HG03457 (cell line): ENCODE results near the gene TMEM217.
"Not testable (repeated sequence)": the region's sequence is repeated elsewhere in the genome, so short reads cannot be mapped to it uniquely, and the experiment has no call there.

Experiments
- ATAC-seq: cut with Tn5 transposase; IDR thresholded peaks from one replicate; pipeline ENCODE4 v1.9.1; 2021; ENCODE audit warnings: moderate number of reproducible peaks; ENCODE audit not compliant: unreplicated experiment

TMEM217 gene

GRCh38 chr6:37187321-37188022 lies 70.5 kb downstream of the TMEM217 start:
- no peak for ATAC-seq

DNA sequence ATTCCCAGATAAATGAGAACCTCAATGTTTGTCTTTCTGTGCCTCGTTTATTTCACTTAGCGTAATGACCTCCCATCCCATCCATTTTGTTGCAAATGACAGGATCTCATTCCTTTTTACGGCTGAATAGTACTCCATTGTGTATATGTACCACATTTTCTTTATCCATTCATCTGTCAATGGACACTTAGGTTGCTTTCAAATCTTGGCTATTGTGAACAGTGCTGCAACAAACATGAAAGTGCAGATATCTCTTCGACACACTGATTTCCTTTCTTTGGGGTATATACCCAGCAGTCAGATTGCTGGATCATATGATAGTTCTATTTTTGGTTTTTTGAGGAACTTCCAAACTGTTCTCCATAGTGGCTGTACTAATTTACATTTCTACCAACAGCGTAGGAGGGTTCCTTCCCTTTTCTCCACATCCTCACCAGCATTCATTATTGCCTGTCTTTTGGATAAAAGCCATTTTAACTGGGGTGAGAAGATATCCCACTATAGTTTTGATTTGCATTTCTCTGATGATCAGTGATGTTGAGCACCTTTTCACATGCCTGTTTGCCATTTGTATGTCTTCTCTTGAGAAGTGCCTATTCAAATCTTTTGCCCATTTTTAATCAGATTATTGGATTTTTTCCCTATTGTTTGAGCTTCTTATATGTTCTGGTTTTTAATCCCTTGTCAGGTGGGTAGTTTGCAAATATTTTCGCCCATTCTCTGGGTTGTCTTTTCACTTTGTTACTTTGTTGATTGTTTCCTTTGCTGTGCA lies 71.8 kb downstream of the TMEM217 start:
- not testable (repeated sequence) for ATAC-seq

DNA sequence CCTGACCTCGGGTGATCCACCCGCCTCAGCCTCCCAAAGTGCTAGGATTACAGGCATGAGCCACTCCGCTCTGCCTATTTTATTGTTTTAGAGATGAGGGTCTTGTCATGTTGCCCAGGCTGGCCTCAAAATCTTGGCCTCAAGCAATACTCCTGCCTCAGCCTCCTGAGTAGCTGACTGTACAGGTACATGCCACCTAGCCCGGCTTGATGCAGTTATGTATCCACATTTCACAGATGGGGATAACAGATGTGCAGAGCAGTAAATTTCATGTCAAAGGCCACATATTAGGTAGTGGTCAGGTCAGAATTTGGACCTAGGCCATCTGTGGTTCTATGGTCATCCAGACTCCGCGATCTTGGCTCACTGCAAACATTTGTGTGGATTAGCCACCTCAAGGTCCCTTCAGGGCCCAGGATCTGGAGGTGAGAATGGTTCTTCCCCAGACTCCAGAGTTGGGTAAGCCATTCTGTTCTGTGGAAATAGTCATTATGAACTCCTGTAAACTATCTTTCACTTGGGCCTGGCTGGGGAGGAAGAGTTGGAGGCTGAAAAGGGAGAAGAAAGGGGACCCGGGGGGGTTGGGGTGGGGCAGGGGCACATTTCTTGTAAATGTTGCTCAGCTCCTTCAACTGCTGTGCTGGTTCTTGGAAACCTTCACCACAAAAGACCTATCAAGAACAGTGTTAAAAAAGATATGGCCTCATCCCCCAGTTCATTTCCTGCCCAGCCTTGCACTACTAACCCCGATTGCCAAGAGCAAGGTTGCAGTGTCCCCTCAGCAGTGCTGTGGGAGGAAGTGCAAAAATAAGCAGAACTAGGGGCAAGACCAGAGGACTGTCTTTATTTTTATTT lies 75.0 kb downstream of the TMEM217 start:
- ATAC-seq, result no peak

DNA sequence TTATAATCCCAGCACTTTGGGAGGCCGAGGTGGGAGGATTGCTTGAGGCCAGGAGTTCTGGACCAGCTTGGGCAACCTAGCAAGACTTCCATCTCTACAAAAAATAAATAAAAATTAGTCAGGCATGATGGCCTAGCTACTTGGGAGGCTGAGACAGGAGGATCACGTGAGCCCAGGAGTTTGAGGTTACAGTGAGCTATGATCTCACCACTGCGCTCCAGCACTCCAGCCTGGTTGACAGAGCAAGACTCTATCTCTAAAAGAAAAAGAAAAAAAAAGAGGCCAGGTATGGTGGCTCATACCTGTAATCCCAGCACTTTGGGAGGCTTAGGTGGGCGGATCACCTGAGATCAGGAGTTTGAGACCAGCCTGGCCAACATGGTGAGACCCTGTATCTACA lies 77.3 kb downstream of the TMEM217 start:
- not testable (repeated sequence) for ATAC-seq

- ATAC-seq, result no peak
These were observed 77.9 kb downstream of the TMEM217 start for GRCh38 chr6:37180075-37180474.

- ATAC-seq, result no peak
These were observed 79.9 kb downstream of the TMEM217 start for GRCh38 chr6:37177935-37178517.

GRCh38 chr6:37177077-37177934 lies 80.6 kb downstream of the TMEM217 start:
- no peak for ATAC-seq

DNA sequence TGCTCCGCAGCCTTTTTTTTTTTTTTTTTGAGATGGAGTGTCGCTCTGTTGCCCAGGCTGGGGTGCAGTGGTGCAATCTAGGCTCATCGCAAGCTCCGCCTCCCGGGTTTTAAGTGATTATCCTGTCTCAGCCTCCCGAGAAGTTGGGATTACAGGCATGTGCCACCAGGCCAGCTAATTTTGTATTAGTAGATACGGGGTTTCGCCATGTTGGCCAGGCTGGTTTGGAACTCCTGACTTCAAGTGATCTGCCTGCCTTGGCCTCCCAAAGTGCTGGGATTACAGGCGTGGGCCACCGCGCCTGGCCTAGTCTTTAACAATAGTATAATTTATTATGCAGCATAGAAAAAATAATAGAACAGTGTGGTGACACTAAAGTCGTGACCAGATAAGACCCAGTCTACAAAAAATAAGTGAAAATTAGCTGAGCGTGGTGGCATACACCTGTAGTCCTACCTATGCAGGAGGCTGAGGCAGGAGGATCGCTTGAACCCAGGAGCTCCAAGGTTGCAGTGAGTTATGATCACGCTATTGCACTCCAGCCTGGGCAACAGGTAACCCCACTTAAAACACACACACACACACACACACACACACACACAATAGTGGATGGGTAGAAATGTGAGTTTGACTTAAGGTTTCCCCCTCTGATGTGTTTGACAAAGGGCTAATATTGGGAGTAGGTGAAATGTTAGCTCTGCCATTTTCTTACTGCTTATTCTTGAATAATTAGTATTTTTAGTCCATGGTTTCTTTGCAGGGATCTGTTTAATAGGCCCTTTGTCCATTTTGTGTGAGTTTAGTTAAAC lies 81.5 kb downstream of the TMEM217 start:
- ATAC-seq, result no peak

DNA sequence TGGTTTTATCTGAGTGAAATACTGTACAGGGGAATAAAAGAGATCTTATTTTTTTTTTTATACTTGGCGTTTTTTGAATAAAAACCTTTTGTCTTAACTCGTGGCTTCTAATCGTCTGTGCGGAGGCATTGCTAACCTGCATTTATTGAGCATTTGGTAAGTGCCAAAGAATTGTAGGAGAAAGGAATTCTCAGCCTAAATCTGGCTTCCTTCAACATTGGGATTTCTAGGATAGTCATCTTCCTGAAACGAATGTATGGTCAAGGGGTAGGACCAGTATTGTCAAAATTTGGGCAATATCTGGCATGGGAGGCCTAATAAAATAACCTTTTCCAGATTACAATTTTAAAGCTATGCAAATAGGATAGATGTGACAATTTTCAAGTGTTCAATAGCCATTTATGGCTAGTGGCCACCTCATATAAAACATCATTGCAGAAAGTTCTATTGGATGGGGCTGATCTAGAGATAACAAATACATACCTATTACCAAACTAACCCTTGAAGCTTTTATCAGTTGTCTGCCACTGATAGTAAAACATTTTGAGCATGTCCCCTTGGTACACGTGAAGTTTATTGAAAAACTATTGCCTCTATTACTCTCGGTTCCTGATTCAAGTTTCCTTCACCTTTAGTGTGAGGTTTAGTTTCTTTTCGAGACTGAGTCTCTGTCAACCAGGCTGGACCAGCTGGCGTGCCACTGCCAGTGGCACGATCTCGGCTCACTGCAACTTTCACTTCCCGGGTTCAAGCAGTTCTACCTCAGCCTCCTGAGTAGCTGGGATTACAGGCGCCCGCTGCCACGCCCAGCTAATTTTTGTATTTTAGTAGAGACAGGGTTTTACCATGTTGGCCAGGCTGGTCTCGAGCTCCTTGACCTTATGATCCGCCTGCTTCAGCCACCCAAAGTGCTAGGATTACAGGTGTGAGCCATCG lies 82.3 kb downstream of the TMEM217 start:
- ATAC-seq, result no peak

- no peak for ATAC-seq
These were observed 83.2 kb downstream of the TMEM217 start for GRCh38 chr6:37174515-37175331.

- no peak for ATAC-seq
These were observed 83.8 kb downstream of the TMEM217 start for GRCh38 chr6:37174196-37174514.

GRCh38 chr6:37173493-37174195 lies 84.3 kb downstream of the TMEM217 start:
- ATAC-seq, result no peak

DNA sequence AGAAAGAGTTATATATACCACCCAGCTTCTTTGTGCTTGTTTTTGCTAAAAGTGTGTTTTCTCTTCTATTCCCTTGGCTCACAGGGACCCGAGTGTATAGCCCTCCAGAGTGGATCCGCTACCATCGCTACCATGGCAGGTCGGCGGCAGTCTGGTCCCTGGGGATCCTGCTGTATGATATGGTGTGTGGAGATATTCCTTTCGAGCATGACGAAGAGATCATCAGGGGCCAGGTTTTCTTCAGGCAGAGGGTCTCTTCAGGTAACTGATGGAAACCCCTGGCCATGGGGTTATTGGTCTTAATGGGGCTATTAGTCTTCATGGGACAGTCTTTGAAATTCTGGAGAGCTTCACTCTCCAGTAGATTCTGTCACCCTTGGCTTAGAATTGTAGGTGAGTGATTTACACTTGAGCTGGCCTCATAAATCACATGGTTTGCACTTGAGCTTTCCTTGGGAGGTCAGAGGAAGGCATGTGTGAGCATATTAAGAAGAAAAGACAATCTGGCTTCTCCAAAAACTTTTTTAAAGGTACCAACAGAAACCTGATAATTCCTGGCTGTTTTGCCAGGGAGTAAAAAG lies 84.9 kb downstream of the TMEM217 start:
- no peak for ATAC-seq

DNA sequence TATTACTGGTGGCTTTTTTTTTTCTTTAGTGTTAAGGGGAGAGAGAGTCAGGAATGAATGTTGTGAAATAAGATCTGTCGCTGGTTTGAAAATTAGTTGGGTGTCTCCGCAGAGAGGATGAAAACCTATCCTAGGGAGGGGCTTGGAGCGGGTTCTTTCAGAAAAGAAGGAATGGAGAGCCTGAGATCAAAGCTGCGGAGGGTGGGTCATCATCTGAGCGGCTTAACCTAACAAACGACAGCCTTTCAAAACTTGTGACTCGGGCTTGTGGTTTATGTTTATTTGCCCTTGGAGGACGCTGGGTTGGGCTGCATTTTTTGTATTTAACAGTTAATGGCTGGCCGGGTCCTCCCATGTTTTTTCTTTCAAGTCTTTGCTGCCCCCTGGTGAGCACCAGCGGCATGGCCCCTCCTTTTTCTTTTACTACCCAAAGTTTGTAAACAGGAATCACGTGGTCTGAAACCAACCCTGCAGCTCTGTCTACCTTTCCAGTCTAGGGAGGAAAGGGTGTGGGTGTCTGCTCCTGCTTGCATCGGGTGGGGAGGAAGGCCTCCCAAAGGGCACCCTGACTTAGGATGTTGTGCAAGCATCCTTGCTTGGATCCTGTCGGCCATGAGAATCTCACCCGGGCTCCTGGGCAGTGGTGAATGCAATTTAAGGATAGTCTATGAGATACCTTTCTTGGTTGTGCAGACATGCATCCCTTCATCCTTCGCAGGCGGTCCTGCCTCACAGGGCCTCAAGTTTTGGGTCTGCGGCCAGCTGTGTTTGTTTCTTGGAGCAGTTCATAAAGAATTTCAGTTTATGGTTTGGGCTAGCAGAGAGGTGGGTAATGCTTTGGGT lies 85.8 kb downstream of the TMEM217 start:
- ATAC-seq, result no peak

DNA sequence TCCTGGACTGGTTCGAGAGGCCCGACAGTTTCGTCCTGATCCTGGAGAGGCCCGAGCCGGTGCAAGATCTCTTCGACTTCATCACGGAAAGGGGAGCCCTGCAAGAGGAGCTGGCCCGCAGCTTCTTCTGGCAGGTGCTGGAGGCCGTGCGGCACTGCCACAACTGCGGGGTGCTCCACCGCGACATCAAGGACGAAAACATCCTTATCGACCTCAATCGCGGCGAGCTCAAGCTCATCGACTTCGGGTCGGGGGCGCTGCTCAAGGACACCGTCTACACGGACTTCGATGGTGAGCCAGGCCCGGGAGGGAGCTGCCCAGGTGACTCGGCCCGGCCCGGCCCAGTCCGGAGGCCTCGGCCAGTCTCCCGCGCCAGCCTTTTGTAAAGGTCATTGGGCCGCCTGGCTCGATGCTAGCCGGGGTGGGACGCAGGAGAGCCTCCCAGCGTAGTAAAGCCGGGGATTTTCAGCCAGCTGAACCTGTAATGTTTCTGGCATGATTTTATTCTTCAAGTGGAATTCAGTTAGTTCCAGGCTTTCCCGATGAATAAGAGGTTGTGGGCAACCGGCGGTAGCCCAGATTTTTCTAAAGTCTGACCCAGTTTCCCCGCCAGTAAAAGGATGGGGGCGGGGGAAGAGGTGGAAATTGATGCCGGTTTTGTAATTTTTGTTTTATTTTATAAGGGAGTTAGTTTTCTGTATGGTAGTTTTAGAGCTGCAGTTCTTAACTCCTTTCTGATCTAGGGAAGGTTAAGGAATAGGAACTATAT lies 86.6 kb downstream of the TMEM217 start:
- no peak for ATAC-seq
